Stimulated activated CD8-positive, alpha-beta memory T cell treated with anti-CD3 and anti-CD28 coated beads, Interleukin-7, amount 100 ng/mL, for 48 hours (primary cell): ENCODE results near the gene U2SURP.
"Not testable (repeated sequence)": the region's sequence is repeated elsewhere in the genome, so short reads cannot be mapped to it uniquely, and the experiment has no call there.

Experiments
- DNase-seq, 2 donors: peaks; one replicate each; pipeline ENCODE4 v3.0.0-alpha.2; 2020; ENCODE audit warnings: low read depth in 1 of 2; ENCODE audit errors: extremely low read depth in 1 of 2

The U2SURP gene

DNA sequence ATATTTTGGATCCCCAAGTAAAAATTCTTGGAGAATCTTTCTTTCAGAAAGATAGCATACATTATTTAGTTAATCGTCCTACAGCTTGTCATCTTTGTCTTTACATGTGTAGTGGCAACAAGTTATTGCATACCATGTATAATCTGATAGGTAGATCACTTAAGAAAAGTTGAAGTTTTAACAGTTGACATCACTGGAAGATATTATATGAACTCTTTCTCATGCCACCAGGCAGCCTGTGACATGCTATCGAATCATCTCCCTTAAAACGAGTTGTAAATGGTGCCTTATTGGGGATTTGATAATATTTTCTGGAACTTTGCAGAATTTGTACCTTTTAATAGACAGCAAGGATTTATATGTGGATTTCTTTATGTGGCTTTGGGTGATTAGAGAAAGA is 8.7 kb downstream of the U2SURP start:
- no peak for DNase-seq

DNA sequence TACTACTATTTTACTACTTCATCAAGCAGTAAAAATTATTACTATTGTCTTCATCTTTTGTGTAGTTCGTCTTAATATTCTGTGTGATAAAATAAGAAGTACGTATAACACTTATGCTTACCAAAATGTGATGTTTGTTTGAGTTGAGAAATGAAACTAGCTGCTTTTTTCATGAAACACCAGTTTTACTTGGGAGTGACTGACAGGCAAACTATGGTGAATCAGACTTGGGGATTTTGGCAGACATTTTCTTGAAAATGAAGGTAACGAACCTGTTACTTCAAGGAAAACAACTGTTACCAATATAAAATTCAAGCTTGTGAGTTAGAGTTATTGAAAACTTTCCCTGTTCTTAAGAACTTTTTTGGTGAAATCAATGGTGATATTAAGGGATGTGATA is 10.3 kb downstream of the U2SURP start:
- no peak for DNase-seq

DNA sequence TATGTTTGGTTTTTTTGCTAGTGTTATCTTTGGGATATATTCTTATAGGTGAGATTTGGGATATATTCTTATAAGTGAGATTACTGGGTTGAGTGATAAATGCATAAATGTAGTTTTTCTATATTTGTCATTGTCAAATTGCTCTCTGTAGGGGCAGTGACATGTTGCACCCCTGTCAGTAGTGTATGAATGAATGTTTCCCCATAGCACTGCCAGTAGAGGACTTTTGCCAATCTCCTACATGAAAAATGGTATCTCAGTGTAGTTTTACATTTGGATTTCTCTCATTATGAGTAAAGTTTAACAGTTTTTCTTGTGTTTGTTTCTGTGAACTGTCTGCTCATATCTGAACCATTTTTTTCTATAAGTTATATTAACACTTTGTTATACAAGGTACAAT is 13.6 kb downstream of the U2SURP start:
- DNase-seq = no peak

DNA sequence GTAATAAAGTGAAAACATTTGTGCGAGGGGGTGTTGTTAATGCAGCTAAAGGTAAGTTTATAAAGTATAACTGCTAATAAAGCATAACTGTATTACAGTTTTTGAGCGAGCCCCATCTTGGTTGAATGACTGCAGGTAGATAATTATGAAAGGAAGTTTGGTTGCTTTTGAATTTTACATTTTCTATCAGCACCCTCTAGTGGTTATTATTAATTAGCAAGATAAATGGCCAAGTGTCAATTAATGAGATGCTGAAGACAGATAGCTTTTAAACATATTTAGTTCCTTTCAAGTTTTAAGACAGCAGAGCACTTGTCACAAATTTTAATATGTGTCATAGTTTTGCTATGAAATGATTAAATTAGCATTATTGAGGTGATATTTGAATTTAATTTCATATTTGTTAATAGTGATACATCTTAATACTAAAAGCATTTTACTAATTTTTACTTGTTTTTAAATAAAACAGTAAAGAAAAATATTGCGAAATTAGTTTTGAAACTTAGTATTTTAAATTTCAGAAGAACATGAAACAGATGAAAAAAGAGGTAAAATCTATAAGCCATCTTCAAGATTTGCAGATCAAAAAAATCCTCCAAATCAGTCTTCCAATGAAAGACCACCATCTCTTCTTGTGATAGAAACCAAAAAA is 15.1 kb downstream of the U2SURP start:
- DNase-seq = no peak

DNA sequence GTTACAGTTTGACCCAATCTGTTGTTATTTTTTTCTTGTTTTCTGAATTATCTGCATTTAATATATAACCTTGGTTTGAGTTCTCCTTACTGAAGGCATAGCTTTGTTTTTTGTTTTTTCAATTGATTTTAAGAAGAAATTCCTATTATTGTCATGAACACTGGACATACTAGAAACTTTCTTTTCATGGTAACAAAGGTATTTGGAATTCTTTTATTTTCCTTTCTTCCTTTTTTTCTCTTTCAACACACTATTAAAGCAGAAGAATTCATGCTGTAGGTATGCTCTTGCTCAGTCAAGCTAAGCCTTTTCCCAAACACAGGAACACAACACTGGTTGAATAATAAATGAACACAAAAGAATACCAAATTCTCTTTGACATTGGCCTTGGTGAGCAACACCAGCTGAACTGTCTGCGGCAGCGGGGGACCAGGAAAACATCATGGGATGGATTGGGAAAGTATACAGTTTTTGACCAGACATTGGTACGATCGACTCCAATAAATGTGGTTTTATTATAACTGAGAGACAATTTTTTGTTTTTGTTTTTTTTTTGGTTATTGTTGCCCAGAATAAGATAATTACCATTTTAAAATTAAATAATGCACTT is 23.1 kb downstream of the U2SURP start:
- DNase-seq = no peak

DNA sequence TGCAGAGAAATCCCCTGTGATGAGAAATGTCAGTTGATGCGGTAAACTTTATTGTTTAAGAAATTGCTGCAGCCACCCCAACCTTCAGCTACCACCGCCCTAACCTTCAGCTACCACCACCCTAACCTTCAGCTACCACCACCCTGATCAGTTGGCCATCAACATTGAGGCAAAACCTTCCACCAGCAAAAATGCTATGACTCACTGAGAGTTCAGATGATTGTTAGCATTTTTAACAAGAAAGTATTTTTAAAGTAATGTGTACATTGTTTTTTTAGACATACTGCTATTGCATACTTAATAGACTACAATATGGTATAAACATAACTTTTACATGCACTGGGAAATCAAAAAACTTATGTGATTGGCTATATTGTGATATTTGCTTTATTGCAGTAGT is 30.0 kb downstream of the U2SURP start:
- no peak for DNase-seq

DNA sequence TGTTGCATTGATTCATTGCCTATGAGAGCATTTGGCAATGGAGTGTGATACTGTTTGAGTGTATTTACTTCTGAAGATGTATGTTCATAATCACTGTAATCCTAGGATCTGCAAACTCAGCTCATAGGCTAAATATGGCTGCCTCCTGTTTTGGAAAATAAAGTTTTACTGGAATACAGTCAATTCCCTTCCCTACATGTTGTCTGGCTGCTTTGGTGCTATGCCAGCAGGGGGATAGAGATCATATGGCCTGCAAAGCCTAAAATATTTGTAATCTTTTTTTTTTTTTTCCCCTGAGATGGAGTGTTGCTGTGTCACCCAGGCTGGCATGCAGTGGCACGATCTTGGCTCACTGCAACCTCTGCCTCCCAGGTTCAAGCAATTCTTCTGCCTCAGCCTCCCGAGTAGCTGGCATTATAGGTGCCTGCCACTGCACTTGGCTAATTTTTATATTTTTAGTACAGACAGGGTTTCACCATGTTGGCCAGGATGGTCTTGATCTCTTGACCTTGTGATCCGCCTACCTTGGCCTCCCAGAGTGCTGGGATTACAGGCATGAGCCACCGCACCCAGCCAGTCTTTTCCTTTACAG is 30.5 kb downstream of the U2SURP start:
- DNase-seq = not testable (repeated sequence)

DNA sequence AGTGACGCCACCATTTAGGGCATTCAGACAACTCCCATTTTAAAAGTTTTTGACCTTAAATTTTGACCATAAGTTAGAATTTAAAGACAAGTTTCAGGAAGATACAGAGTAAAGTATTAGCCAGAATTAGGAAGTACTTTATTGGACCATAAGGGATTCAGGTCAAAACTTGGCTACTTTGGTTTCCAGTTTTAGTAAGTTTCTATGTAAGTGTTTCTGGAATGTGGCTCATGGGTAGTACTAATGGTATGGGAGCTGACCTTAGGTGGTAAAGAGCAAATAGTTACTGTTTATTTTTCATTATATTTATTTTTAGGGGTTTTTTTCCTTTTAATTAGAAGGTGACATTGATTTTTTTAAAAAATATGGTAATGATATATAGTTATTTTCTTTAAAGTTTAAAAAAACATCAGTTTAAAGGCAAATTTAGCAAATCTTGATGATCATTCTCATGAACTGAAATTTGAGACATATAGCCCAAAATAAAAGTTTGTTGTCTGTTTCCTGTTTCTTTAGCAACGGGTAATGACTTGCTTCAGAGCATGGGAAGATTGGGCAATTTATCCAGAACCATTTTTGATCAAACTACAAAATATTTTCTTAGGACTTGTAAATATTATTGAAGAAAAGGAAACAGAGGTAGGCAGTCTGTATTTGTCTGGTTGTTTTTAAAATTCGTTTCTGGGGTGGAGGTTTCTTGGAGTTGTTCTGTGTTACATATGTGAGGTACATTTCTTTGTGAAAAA is 34.3 kb downstream of the U2SURP start:
- no peak for DNase-seq

DNA sequence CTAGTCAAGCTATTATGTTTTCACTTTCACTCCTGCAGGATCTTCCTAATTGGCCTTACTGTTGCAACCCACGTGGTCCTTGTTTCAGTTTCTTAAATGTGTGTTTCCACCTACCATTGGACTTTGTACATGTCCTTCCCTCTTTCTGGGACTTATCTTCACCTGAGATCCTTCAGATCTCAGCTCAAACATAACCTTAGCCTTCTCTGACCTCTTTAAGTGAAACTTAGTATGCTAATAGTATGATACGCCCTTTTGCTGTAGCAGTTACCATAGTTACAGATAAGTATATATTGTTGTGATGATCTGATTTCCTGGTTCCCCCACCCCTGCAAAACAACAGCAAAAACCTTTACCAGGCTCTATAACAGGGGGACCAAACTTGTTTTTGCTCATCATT is 35.2 kb downstream of the U2SURP start:
- no peak for DNase-seq

DNA sequence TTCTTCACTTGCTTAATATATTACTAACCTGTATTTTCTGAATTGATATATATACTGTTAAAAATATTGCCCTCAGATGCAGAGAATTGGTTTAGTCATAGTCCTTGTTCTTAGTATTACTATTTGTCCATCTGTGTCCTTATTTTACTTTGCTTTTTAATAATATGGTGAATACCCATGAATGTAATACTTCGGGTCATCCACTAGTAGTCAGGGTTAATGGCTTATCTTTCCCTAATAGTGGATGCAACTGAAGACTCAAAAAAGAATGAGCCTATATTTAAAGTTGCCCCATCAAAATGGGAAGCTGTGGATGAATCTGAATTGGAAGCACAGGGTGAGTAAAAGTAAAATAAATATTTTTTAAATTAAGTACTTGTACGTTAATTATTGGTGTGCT is 36.5 kb downstream of the U2SURP start:
- no peak for DNase-seq

DNA sequence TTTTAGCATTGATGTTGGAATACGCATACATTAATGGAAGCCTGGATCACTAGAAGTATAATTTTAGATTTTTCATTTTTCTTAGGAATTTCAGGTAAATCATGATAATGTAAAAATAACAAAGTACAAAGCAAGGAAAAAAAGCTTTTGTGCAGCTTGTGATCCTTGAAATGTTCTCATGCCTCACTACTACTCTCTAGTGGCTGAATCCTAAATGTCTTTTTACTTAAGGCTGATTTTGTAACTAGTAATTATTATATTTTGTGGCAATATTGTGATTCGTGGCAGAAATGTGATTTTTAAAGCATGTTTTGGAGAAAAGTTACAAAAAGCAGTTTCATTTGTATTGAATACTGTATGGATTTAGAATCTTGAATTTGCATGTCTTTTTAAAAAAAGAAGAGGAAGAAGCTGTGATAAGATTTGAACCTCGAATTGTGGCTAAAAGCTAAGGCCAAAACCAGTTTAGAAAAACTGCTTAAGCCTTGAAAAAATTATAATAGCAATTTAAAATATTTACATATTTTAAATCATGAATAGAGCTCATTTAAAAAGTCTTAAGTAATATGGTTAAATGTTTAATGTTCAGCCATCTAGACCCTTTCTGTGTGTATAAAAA is 39.0 kb downstream of the U2SURP start:
- DNase-seq = no peak

DNA sequence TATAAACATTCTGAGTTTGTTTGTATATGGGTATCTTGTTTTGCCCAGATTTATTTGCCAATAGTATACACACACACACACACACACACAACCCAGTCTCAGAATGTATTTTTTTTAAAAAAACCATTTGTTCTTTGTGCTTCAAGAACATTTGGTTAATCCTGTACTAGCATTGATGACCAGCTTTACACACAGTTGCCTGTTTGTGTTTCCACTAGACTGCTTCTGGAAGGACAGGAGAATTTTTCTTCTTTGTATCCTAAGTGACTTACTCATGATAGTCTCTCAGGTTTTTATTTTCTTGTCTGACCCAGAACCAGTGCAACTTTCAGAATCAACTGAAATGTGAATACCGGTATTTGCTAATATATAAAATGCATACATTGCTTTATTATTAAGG is 40.5 kb downstream of the U2SURP start:
- DNase-seq = no peak

DNA sequence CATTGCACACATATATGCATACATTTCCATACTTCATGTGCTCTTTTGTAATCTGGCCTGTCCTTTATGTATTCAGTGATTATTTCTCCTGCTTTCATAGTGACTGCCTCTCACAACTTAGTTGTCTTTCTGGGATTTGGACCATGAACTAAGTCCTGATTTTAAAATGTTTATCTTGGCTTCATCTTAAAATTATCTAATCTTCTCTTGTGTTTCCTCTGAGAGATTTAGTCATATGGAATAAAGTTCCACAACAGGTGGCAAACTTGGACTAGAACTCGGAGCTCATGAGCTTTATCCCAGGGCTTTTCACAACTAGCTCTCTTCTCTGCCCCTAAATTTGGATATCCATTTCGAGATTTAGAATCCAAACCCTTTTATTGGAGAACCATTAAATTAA is 44.3 kb downstream of the U2SURP start:
- DNase-seq = no peak

DNA sequence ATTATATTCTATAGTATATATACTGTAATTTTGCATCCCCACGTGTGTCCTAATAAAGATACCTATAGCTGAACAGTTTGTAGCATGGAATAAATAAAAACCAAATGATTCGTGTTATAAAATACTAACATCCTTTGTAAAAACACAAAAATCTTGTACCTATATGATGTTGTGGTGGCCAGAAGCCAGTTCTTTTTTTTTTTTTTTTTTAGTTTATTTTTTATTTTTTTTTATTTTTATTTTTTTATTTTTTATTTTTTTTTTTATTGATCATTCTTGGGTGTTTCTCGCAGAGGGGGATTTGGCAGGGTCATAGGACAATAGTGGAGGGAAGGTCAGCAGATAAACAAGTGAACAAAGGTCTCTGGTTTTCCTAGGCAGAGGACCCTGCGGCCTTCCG is 44.7 kb downstream of the U2SURP start:
- DNase-seq = not testable (repeated sequence)

DNA sequence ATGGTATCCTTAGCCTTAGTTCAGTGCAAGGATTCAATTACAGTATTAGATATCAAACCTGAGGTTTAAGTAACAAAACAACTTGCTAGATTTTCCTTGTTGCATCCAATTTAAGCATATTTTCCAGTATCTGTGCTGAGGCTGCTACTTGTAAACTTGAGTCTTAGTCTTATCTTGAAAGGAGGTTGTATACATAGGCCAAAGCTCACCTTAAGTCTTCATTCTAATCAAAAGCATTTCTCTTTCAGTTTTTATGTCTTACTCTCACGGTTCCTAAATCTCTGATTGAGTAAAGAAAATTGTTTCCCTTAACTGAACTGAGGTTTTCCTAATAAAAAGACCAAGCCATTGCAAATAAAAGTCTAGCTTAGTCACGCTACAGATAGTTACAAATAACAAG is 52.6 kb downstream of the U2SURP start:
- no peak for DNase-seq

DNA sequence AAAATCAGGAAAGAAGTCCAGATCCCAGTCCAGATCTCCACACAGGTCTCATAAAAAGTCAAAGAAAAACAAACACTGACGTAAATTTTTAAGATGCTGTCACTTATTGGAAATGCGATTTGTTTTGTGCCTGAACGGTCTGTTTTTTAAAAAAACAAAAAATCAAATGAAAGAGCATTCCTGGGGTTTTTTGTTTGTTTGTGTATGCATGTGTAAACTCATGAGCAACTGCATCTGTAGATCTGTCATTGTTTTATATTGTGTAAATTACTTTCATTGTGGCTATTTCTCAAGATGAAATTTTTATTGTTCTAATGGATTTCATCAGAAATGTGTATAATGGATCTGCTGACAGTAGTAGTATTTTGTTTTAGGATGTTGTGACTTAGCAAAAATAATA is 55.0 kb downstream of the U2SURP start:
- DNase-seq = no peak

DNA sequence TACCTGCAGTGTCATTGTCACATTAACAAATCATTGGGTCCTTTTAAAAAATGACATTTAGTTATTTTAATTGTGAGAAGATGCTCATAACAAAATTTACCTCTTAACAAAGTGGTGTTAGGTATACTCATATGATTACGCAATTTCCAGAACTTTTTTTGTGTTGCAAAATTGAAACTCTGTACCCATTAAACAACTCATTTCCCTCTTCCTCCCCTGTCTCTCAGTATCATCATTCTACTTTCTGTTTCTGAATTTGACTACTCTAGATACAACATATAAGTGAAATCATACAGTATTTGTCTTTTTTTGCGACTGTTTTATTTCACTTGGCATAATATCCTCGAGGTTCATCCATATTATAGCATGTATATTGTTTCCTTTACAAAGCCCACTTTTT is 59.5 kb downstream of the U2SURP start:
- no peak for DNase-seq

DNA sequence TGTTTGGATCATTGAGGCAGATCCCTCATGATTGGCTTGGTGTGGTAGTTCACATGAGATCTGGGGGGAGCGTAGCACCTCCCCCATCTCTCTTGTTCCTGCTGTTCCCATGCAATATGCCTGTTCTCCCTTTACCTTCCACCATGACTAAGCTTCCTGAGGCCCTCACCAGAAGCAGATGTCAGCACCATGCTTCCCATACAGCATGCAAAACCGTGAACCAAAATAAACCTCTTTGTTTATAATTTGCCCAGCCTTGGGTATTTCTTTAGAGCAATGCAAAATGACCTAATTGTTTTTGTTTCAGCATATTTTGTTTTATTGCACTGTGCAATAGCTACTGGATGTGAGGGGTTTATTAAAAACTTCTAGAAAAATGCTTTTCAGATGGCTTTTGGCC is 61.6 kb downstream of the U2SURP start:
- DNase-seq = no peak

DNA sequence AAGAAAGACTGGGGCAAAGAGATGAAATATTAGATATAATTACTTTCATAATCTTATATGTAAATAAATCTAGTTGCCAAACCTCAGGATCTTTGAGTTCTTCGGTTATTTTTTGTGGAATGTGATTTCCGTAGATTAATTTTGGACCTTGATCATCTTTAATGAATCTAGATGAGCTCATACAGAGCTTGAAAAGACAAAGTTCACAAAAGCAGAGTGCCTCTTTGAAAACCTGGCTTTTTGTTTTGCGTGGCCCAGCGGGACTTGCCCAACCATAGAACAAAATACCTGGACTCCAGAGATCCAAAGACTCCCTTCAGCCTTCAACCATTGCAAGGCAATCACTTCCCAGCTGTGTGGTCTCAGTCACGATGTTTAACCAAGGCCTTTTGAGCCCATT is 63.4 kb downstream of the U2SURP start:
- no peak for DNase-seq

DNA sequence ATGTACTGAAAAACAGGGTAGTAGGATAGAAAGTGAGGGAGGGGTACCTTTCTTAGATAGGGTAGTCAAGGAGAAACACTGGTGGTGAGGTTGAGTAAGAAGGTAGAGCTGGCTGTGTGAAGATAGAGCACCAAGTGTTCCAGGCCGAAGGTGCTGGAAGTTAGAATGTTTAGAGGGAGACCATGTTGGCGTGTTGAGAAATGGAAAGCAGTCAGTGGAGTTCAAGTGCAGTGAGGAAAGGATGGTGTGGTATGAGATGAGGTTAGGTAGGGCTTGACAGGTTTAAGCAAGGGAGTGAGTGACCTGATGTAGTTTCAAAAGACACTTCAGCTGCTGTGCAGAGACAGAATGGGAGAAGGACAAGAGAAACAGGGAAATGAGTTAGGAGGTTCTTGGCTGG is 64.0 kb downstream of the U2SURP start:
- DNase-seq = no peak

DNA sequence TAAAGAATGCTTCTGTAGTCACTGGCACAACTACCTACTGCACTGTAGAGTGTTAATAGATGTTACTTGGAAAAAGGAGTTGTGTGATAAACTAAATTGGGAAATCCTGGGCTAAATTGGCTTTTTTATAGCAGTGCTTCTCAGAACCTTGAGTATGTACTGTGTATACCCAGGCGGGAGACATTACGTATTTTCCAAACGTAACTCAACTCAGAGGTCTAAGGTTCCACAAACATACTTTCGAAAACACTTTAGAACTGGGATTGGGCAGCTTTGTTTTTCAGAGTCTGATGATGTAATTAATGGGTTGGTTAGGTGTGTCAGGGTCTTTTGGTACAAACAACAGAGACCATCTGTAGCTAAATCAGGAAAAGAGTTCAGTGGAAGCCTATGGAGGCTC is 64.7 kb downstream of the U2SURP start:
- DNase-seq = no peak

DNA sequence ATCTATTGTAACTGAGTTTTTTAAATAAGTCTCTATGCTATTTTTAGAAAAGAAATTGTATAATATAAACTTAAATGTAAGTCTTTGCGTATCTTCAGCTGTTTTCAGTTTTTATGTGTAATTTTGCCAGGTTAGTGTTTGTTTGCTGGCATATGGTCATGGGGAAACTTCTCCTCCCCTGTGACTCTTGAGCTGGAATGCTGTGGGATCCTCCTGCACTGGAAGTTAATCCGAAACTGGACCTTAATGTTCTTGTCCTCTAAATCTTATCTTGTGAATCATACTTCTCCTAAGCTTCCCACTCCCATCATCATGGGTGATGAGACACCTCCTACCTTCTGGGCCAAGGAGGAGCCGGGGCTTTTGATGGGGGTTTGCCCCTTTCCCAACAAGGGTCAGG is 65.8 kb downstream of the U2SURP start:
- DNase-seq = no peak
